OCI-LY1 (cell line): ENCODE results near the gene FCRL5.

Source experiments
- H2AFZ ChIP-seq: fragments of 200-600 bp; sonication (generic), shearing (Covaris generic); 2 replicates; pipeline ENCODE4 v1.6.0; 2014; ENCODE audit warnings: antibody characterized with exemption, mild to moderate bottlenecking, low read length
- H3F3A ChIP-seq: fragments of 200-600 bp; sonication (generic), shearing (Covaris generic); 2 replicates; pipeline ENCODE4 v1.6.0; 2014; ENCODE audit warnings: mild to moderate bottlenecking, antibody characterized with exemption, low read length, moderate library complexity; ENCODE audit not compliant: insufficient read depth
- H3K27ac ChIP-seq: fragments of 200-600 bp; sonication (generic); 2 replicates; pipeline ENCODE4 v1.5.1; 2014; ENCODE audit warnings: low read length, mixed run types, mild to moderate bottlenecking, low read depth; ENCODE audit not compliant: poor library complexity, severe bottlenecking
- H3K27me3 ChIP-seq: fragments of 200-600 bp; sonication (generic); 2 replicates; pipeline ENCODE4 v1.6.0; 2014; ENCODE audit warnings: antibody characterized with exemption, mild to moderate bottlenecking, low read length, moderate library complexity; ENCODE audit not compliant: insufficient read depth
- H3K36me3 ChIP-seq: fragments of 200-600 bp; sonication (generic); 2 replicates; pipeline ENCODE4 v1.6.1; 2014; ENCODE audit warnings: mild to moderate bottlenecking, antibody characterized with exemption, low read length, moderate library complexity, mixed read lengths; ENCODE audit not compliant: insufficient read depth
- H3K4me1 ChIP-seq: fragments of 200-600 bp; sonication (generic); 2 replicates; pipeline ENCODE4 v1.5.1; 2014; ENCODE audit warnings: mild to moderate bottlenecking, low read length, moderate library complexity; ENCODE audit not compliant: insufficient read depth, severe bottlenecking
- H3K4me2 ChIP-seq: fragments of 200-600 bp; sonication (generic), shearing (Covaris generic); 2 replicates; pipeline ENCODE4 v1.6.1; 2014; ENCODE audit warnings: low read length
- H3K4me3 ChIP-seq: fragments of 200-600 bp; sonication (generic); 2 replicates; pipeline ENCODE4 v1.5.1; 2014; ENCODE audit warnings: low read length, low read depth, mild to moderate bottlenecking, mixed read lengths; ENCODE audit not compliant: poor library complexity, severe bottlenecking
- H3K79me2 ChIP-seq: fragments of 200-600 bp; shearing (Covaris generic); 2 replicates; pipeline ENCODE4 v1.6.1; 2016; ENCODE audit warnings: mixed run types, low read length, mixed read lengths; ENCODE audit not compliant: insufficient read depth
- H3K9ac ChIP-seq: fragments of 200-600 bp; sonication (generic), shearing (Covaris generic); 2 replicates; pipeline ENCODE4 v1.6.1; 2014; ENCODE audit warnings: mild to moderate bottlenecking, low read length, mixed read lengths
- H3K9me2 ChIP-seq: fragments of 200-600 bp; sonication (generic), shearing (Covaris generic); 2 replicates; pipeline ENCODE4 v1.6.1; 2014; ENCODE audit warnings: low read depth, mild to moderate bottlenecking, low read length, mixed read lengths
- H3K9me3 ChIP-seq: fragments of 200-600 bp; shearing (Covaris generic); 2 replicates; pipeline ENCODE4 v1.6.1; 2014; ENCODE audit warnings: low read length, mixed read lengths
- H4K20me1 ChIP-seq: fragments of 200-600 bp; sonication (generic), shearing (Covaris generic); 2 replicates; pipeline ENCODE4 v1.6.0; 2016; ENCODE audit warnings: mild to moderate bottlenecking, low read length; ENCODE audit not compliant: insufficient read depth
- EZH2 ChIP-seq: fragments of 200-600 bp; sonication (generic), shearing (Covaris generic); IDR thresholded peaks from 2 replicates; pipeline ENCODE4 v1.8.0; 2017; ENCODE audit warnings: borderline replicate concordance, mixed run types, mild to moderate bottlenecking, antibody characterized with exemption, low read length, moderate library complexity, mixed read lengths
- TF ChIP-seq, protein P1 (sequence below): fragments of 200-600 bp; sonication (generic), shearing (Covaris generic); IDR thresholded peaks from 2 replicates; pipeline ENCODE4 v1.5.1; 2017; ENCODE audit warnings: mild to moderate bottlenecking, antibody characterized with exemption, low read length, moderate library complexity, mixed read lengths

Gene FCRL5

DNA sequence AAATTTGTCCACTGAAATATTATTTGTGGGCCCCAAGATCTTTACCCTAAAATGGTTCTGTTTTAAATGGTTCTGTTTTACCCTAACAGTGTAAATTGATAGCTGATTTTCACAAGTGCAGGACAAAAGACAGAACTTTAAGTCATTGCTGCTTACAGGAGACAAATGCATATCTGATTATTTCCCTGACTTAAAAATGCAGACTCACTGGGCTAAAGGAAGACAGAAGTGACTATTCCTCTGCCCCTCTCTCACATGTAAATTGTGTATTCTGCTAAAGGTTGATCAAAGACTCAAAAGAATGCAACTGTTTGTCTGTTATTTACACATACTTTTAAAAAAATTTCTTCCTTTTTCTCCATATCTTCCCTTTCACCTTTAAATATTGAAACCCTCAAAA is 12.7 kb downstream of the FCRL5 start:
- Histone ChIP-seq H3K9me3 (no peaks in the 10 kb centered on the region), H3K36me3 (peaks cover 22% of the 10 kb centered on the region), H3K4me1 (peaks cover 18% of the 10 kb centered on the region), H3K4me2 (no peak overlapping the region), H3K27me3 (no peaks in the 10 kb centered on the region), H3K27ac (peak overlapping the region; percentile 1), H3K79me2 (no peaks in the 10 kb centered on the region), H4K20me1 (no peaks in the 10 kb centered on the region), H3K4me3 (no peak overlapping the region), H3F3A (no peaks in the 10 kb centered on the region), H3K9me2 (no peaks in the 10 kb centered on the region), H3K9ac (no peak overlapping the region), H2AFZ (no peak overlapping the region)
- TF ChIP-seq, protein P1, sequence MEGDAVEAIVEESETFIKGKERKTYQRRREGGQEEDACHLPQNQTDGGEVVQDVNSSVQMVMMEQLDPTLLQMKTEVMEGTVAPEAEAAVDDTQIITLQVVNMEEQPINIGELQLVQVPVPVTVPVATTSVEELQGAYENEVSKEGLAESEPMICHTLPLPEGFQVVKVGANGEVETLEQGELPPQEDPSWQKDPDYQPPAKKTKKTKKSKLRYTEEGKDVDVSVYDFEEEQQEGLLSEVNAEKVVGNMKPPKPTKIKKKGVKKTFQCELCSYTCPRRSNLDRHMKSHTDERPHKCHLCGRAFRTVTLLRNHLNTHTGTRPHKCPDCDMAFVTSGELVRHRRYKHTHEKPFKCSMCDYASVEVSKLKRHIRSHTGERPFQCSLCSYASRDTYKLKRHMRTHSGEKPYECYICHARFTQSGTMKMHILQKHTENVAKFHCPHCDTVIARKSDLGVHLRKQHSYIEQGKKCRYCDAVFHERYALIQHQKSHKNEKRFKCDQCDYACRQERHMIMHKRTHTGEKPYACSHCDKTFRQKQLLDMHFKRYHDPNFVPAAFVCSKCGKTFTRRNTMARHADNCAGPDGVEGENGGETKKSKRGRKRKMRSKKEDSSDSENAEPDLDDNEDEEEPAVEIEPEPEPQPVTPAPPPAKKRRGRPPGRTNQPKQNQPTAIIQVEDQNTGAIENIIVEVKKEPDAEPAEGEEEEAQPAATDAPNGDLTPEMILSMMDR, result no peak
- no peak for TF ChIP-seq EZH2

DNA sequence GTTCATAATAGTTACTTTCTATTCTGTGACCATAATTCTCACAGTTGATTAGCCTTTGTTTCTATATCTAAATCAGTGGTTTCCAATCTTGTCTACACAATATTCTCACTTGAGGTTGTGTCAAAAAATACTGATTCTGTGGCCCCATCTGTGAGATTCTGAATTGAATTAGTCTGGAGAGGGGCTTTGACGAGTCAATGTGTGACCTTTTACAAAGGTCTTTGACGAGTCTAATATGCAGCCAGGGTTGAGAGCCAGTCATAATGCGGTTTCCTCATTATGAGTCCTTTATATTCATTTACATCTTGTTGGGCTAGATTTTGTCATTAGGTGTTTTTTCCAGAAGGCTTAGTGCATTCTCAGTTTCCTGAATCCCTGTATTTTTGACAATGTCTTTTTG is 19.7 kb downstream of the FCRL5 start:
- no peak overlapping the region for H3K27ac ChIP-seq
- H3K27me3 ChIP-seq, result no peaks in the 10 kb centered on the region
- H3K4me2 ChIP-seq, result no peak overlapping the region
- TF ChIP-seq, protein P1, result no peak
- TF ChIP-seq EZH2, result no peak
- H3K36me3 ChIP-seq, result peaks cover 5% of the 10 kb centered on the region; the same call in 1 of the 2 replicates
- no peak overlapping the region for H2AFZ ChIP-seq
- H3K9ac ChIP-seq, result no peak overlapping the region
- H3K9me3 ChIP-seq, result no peaks in the 10 kb centered on the region
- H3K4me1 ChIP-seq, result no peaks in the 10 kb centered on the region
- no peaks in the 10 kb centered on the region for H3F3A ChIP-seq
- no peaks in the 10 kb centered on the region for H3K79me2 ChIP-seq
- no peaks in the 10 kb centered on the region for H4K20me1 ChIP-seq
- no peak overlapping the region for H3K4me3 ChIP-seq
- H3K9me2 ChIP-seq, result no peaks in the 10 kb centered on the region

- H3K9ac ChIP-seq, result no peak overlapping the region
- H4K20me1 ChIP-seq, result no peaks in the 10 kb centered on the region
- H2AFZ ChIP-seq, result no peak overlapping the region
- H3K36me3 ChIP-seq, result peaks cover 15% of the 10 kb centered on the region
- no peaks in the 10 kb centered on the region for H3F3A ChIP-seq
- no peak overlapping the region for H3K4me2 ChIP-seq
- H3K4me1 ChIP-seq, result peaks cover 14% of the 10 kb centered on the region
- no peaks in the 10 kb centered on the region for H3K79me2 ChIP-seq
- no peaks in the 10 kb centered on the region for H3K9me3 ChIP-seq
- H3K9me2 ChIP-seq, result no peaks in the 10 kb centered on the region
- no peaks in the 10 kb centered on the region for H3K27me3 ChIP-seq
- peak overlapping the region; percentile 3 for H3K27ac ChIP-seq
- TF ChIP-seq, protein P1, result no peak
- TF ChIP-seq EZH2, result no peak
- H3K4me3 ChIP-seq, result no peak overlapping the region
These were observed 28.4 kb downstream of the FCRL5 start for GRCh38 chr1:157523774-157524493.
